ENCODE measurements around the gene HCFC2.

HCFC2 gene

DNA sequence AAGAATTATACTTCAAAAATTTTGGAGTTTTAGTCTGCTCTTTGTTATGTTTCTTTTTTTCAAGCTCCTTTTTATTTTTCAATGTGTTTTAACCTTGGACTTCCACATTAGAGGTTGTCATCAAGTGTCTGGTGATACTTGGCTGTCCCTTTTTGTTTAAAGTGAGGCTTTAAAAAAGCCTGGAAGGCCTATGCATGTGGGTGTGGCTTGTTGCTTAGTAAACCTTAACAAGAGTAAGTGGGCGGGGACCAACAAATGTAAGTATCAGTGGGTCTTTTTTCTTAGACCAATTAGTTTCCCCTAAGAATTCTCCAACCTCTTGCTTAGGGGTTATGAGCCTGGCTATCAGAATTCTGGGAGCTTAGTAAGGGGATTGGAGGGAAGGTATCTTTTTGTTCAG lies 26.4 kb downstream of the HCFC2 start:
- Histone ChIP-seq H3K9me3 (no peaks in the 10 kb centered on the region), H3K27me3 (no peaks in the 10 kb centered on the region), H3K4me3 (ENCODE audit: low read depth in 1 of 2, low read length in 1 of 2) (no peak overlapping the region), H3K4me1 (ENCODE audit: control insufficient read depth in 1 of 2, insufficient read depth in 1 of 2, low read depth in 1 of 2, low read length in 1 of 2) (peaks cover 10 to 12% of the 10 kb centered on the region in 2 experiments), H3K36me3 (peaks cover 58% of the 10 kb centered on the region), H3K27ac (no peak overlapping the region)
- TF ChIP-seq, protein P1, sequence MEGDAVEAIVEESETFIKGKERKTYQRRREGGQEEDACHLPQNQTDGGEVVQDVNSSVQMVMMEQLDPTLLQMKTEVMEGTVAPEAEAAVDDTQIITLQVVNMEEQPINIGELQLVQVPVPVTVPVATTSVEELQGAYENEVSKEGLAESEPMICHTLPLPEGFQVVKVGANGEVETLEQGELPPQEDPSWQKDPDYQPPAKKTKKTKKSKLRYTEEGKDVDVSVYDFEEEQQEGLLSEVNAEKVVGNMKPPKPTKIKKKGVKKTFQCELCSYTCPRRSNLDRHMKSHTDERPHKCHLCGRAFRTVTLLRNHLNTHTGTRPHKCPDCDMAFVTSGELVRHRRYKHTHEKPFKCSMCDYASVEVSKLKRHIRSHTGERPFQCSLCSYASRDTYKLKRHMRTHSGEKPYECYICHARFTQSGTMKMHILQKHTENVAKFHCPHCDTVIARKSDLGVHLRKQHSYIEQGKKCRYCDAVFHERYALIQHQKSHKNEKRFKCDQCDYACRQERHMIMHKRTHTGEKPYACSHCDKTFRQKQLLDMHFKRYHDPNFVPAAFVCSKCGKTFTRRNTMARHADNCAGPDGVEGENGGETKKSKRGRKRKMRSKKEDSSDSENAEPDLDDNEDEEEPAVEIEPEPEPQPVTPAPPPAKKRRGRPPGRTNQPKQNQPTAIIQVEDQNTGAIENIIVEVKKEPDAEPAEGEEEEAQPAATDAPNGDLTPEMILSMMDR (IDR thresholded peaks at IDR 0.05) = no peak

DNA sequence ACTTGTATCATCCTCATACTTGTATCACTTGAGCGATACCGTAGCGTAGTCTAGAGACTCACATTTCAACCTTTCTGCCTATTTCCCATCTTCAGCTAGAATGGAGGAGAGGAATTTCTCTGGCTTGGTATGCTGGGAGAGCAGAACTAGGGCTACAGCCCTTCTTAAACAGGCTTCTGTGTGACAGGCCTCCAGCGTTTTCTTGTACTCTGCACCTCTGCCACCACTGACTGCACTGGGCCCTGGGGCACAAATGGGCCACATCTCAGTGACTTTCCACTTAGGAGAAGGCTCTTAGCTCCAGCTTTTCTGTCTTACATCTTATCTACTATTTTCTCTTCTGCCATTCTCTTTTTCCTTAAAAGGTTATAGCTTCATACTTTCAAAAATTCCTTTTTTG lies 26.8 kb downstream of the HCFC2 start:
- no peak overlapping the region for H3K27ac ChIP-seq
- H3K36me3 ChIP-seq = peaks cover 60% of the 10 kb centered on the region
- TF ChIP-seq, protein P1 (IDR thresholded peaks at IDR 0.05) = no peak
- H3K27me3 ChIP-seq = no peaks in the 10 kb centered on the region
- no peaks in the 10 kb centered on the region for H3K9me3 ChIP-seq
- peaks cover 10 to 12% of the 10 kb centered on the region in 2 experiments for H3K4me1 ChIP-seq (ENCODE audit: control insufficient read depth in 1 of 2, insufficient read depth in 1 of 2, low read depth in 1 of 2, low read length in 1 of 2)
- H3K4me3 ChIP-seq (ENCODE audit: low read depth in 1 of 2, low read length in 1 of 2) = no peak overlapping the region

DNA sequence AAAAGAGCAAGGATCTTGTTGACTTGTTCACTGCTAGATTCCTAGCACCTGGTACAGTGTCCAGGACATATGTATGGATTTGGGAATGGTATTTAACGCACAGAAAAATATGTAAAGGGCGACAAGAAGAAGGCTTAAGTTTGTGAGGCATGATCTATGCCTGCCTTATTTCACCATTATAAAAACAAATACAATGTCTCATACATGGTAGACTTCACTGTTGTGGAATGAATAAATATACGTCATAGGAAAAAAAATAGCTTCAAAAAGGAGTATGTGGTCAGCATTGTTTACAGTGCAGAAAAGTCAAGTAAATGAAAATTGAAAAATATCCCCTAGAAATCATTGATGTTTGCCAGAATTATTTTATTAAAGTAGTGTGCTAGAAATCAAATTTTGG lies 30.0 kb downstream of the HCFC2 start:
- Histone ChIP-seq H3K27ac (no peak overlapping the region), H3K9me3 (no peaks in the 10 kb centered on the region)

DNA sequence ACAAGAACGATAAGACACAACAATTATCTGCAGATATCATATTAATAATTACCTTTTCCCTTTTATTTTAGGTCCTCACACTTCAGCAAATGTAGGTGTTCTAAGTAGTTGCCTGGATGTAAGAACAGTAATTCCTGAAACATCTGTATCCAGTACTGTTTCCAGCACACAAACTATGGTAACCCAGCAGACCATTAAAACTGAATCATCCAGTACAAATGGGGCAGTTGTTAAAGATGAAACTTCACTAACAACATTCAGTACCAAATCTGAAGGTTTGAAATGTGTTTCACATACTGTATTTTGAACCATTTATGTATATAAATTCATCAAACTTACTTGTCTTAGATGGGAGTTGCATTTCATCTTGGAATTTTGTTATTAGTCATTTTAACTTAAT lies 31.0 kb downstream of the HCFC2 start:
- TF ChIP-seq, protein P1 (IDR thresholded peaks at IDR 0.05) = no peak
- Histone ChIP-seq H3K4me1 (ENCODE audit: control insufficient read depth in 1 of 2, insufficient read depth in 1 of 2, low read depth in 1 of 2, low read length in 1 of 2) (peaks cover under 1% of the 10 kb centered on the region in 2 experiments), H3K27ac (no peak overlapping the region), H3K27me3 (no peaks in the 10 kb centered on the region), H3K9me3 (no peaks in the 10 kb centered on the region), H3K4me3 (ENCODE audit: low read depth in 1 of 2, low read length in 1 of 2) (no peak overlapping the region), H3K36me3 (peaks cover 70% of the 10 kb centered on the region)

More for the DNA sequence above, 30.0 kb downstream of the HCFC2 start:
- H3K27me3 ChIP-seq = no peaks in the 10 kb centered on the region
- H3K36me3 ChIP-seq = peaks cover 62% of the 10 kb centered on the region
- TF ChIP-seq, protein P1 (IDR thresholded peaks at IDR 0.05) = no peak
- H3K4me3 ChIP-seq (ENCODE audit: low read depth in 1 of 2, low read length in 1 of 2) = no peak overlapping the region
- peaks cover 10% of the 10 kb centered on the region in 2 experiments for H3K4me1 ChIP-seq (ENCODE audit: control insufficient read depth in 1 of 2, insufficient read depth in 1 of 2, low read depth in 1 of 2, low read length in 1 of 2)

DNA sequence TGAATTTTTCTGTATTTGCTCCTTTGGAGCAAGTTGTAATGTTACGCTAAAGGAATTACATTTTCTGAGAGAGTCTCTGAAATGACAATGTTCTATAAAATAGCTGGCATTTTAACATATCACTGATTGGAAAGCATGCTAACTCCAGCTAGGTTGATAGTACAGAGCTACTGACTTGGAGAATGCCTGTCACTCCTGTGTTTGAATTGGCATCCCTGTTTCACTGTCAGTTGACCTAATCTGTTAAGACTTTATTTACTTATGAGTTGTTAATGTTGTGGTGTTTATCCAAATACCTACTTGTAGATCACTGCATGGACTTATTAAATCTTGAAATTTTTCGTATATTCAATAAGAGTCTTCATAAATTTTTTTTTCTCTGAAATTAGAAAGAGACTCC lies 33.6 kb downstream of the HCFC2 start:
- Histone ChIP-seq H3K9me3 (no peaks in the 10 kb centered on the region), H3K36me3 (peaks cover 91% of the 10 kb centered on the region), H3K27me3 (no peaks in the 10 kb centered on the region), H3K4me1 (ENCODE audit: control insufficient read depth in 1 of 2, insufficient read depth in 1 of 2, low read depth in 1 of 2, low read length in 1 of 2) (no peaks in the 10 kb centered on the region), H3K27ac (no peak overlapping the region), H3K4me3 (ENCODE audit: low read depth in 1 of 2, low read length in 1 of 2) (no peak overlapping the region)
- TF ChIP-seq, protein P1 (IDR thresholded peaks at IDR 0.05) = no peak

DNA sequence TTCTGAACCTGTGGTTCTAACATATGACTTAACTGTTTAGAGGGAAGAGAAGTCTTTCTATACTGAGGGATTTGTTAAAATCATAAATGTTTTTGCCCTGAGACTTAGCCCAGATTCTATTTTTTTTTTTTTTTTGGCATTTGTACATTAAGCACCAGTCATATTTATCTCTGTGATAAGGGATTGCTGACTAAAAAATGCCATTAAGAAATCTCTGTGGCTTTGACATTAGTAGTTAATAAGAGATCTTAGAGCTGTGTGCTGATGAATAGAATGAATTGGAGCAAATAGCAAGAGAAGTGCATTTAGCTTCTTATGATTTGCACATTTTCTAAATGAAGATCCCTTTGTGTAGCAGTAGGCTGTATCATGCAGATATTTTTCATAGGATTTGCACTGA lies 41.1 kb downstream of the HCFC2 start:
- Histone ChIP-seq H3K36me3 (peaks cover 25% of the 10 kb centered on the region), H3K4me3 (ENCODE audit: low read depth in 1 of 2, low read length in 1 of 2) (no peak overlapping the region), H3K4me1 (ENCODE audit: control insufficient read depth in 1 of 2, insufficient read depth in 1 of 2, low read depth in 1 of 2, low read length in 1 of 2) (peaks cover 0 to 6% of the 10 kb centered on the region in 2 experiments), H3K27ac (no peak overlapping the region), H3K9me3 (no peaks in the 10 kb centered on the region), H3K27me3 (no peaks in the 10 kb centered on the region)
- TF ChIP-seq, protein P1 (IDR thresholded peaks at IDR 0.05) = no peak

Data from neutrophil (primary cell).